GM18870 (cell line): ENCODE measurements around the gene BRD1.

Source experiments
- ATAC-seq: cut with Tn5 transposase; IDR thresholded peaks from one replicate; pipeline ENCODE4 v1.9.1; 2021; ENCODE audit warnings: moderate library complexity; ENCODE audit not compliant: unreplicated experiment

BRD1 gene

GRCh38 chr22:49734882-49735281 is 92.8 kb downstream of the BRD1 start:
- ATAC-seq, result no peak

GRCh38 chr22:49734390-49734789 is 93.3 kb downstream of the BRD1 start:
- no peak for ATAC-seq

- ATAC-seq, result no peak
These were observed 94.0 kb downstream of the BRD1 start for GRCh38 chr22:49733631-49734030.

GRCh38 chr22:49730656-49731055 is 97.0 kb downstream of the BRD1 start:
- ATAC-seq, result no peak

GRCh38 chr22:49728570-49729271 is 99.0 kb downstream of the BRD1 start:
- no peak for ATAC-seq

GRCh38 chr22:49727881-49728569 is 99.6 kb downstream of the BRD1 start:
- ATAC-seq, result no peak

GRCh38 chr22:49727191-49727880 is 100.3 kb downstream of the BRD1 start:
- no peak for ATAC-seq

GRCh38 chr22:49726701-49727101 is 101.0 kb downstream of the BRD1 start:
- no peak for ATAC-seq

GRCh38 chr22:49726022-49726681 is 101.5 kb downstream of the BRD1 start:
- no peak for ATAC-seq

- ATAC-seq, result no peak
These were observed 102.2 kb downstream of the BRD1 start for GRCh38 chr22:49725516-49725915.

GRCh38 chr22:49724893-49725489 is 102.7 kb downstream of the BRD1 start:
- ATAC-seq, result no peak

GRCh38 chr22:49724030-49724892 is 103.4 kb downstream of the BRD1 start:
- ATAC-seq, result no peak

- no peak for ATAC-seq
These were observed 104.1 kb downstream of the BRD1 start for GRCh38 chr22:49723478-49724029.
